ENCODE results near the gene VPS25.

DNA sequence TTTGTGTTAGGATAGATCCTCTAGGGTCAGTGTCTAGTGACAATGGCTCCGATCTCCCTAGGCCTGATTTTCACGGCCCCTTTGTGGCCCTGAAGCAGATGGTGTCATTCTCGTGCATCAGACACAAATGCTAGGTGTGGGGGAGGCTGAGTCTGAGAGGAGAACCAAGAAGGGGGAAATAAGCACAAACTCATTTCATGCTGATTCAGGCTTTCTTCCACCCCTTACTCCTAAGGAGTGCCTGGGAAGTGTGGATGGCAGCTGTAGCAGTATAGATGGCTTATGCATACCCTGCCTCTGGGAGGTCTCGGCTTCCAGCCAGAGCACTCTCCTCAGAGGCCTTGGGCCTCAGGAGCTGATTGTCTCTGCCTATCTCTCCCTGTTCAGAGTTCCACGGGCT is 5.3 kb downstream of the VPS25 start:
- TF ChIP-seq YY1 (IDR thresholded peaks at IDR 0.05; ENCODE audit: insufficient read depth, insufficient read length) (no peak), ZNF274 (IDR thresholded peaks at IDR 0.05; ENCODE audit: low read depth, low read length) (no peak), SUZ12 (IDR thresholded peaks at IDR 0.05; ENCODE audit: extremely low read depth, insufficient read depth, insufficient read length) (no peak)

All from NT2/D1 (cell line).